OCI-M1 (cell line): ENCODE results near the gene TNN.
A peak's percentile ranks its signal among the peaks of the same experiment; 100 is the strongest.
"Not testable (repeated sequence)": the region's sequence is repeated elsewhere in the genome, so short reads cannot be mapped to it uniquely, and the experiment has no call there.

Experiments
- DNase-seq: peaks from one replicate; lab custom pipeline; 2025; lab: John Stamatoyannopoulos, UW

The TNN gene, protein sequence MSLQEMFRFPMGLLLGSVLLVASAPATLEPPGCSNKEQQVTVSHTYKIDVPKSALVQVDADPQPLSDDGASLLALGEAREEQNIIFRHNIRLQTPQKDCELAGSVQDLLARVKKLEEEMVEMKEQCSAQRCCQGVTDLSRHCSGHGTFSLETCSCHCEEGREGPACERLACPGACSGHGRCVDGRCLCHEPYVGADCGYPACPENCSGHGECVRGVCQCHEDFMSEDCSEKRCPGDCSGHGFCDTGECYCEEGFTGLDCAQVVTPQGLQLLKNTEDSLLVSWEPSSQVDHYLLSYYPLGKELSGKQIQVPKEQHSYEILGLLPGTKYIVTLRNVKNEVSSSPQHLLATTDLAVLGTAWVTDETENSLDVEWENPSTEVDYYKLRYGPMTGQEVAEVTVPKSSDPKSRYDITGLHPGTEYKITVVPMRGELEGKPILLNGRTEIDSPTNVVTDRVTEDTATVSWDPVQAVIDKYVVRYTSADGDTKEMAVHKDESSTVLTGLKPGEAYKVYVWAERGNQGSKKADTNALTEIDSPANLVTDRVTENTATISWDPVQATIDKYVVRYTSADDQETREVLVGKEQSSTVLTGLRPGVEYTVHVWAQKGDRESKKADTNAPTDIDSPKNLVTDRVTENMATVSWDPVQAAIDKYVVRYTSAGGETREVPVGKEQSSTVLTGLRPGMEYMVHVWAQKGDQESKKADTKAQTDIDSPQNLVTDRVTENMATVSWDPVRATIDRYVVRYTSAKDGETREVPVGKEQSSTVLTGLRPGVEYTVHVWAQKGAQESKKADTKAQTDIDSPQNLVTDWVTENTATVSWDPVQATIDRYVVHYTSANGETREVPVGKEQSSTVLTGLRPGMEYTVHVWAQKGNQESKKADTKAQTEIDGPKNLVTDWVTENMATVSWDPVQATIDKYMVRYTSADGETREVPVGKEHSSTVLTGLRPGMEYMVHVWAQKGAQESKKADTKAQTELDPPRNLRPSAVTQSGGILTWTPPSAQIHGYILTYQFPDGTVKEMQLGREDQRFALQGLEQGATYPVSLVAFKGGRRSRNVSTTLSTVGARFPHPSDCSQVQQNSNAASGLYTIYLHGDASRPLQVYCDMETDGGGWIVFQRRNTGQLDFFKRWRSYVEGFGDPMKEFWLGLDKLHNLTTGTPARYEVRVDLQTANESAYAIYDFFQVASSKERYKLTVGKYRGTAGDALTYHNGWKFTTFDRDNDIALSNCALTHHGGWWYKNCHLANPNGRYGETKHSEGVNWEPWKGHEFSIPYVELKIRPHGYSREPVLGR (N-terminal part only)

DNA sequence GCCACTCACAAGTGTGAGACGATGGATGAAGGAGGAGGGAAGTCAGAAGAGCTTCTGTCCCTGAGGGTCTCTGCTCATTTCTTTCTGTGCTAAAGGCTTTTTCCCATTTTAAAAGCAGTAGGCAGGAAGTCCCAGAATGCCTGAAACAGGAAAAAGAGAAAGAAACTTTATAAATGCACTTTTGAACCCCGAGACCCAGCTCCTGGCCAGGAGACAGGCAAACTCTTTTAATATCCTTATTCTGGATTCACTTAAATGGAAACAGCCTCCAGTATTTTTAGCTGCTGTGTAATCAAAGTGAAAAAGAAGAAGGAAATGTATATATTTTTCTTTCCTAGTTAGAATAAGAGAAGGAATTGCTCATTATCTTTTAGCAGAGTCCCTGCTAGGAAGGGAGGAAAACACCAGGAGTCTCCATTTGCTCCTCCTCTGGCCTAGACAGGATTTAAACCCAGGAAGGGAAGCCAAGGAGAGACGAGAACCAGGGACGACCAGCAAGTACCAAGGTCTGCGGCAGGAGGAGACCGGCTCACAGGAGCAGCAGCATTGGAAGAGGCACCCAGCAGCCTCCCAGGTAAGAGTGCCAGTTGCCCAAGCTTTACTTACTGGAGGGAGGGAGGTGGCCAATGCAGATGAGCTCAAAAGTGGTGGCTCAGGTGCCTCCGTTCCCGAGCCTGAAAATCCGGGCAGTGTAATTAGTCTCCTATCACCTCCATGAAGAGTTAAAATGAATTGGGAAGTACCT is at the start of gene TNN:
TNN (plus strand) TSS at position 472 of the 745 bp plus-strand sequence. CDS start 9,586 bp downstream, outside the sequence.
- no peak for DNase-seq

DNA sequence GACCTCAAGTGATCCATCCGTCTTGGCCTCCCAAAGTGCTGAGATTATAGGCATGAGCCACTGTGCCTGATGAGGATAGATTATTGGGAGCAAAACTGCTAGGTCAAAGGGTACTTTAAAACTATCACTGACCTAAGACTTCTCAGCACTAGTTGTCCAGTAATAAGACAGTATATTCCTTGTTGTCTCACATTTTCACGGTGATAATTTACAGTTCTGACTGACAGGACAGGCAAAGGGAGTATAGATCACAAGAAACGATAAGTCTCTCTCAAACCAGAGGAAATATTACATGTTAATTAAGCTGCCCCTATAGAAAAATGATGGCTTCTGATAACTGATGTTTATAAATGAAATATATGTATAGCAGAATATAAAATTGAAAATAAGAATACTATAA is 48.1 kb upstream of the TNN start:
- no peak for DNase-seq

DNA sequence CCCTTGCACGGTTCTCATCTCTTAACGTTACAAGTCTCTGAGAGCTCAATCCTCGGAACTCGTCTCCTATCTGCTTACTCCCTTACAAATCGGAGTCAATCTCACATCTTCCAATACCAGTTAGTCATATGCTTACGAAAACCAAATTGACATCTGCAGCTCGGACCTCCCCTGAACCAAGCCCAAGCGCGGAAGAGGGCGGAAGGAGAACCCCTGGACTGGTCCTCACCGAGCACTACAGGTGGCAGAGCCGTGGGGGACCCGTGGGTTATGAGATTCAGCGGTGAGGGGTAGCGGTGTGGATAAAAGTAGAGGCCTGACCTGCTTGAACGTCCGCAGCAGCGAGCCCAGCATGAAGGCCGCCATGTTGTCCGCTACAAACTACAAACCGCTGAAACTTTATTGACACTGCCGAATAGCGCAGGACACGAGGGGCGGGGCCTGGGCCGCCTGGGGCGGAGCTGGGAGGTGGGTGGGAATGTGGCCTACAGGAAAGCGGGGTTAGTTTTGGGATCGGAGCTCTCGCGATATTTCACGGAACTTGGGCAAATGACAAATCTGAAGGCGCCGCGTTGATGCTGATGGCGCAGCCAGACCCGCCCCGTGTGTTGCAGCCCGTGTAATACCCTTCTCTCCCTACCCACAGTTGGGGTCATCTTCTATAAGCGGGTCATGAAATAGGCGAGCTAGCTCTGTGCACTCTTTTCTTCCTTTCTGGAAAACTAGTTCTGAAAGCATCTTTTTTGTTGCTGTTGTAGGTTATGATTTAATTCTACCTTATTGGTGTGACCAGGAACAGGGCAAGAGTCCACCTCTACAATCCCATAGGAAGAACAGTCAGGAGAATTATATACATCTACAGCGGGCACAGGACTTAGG is 44.4 kb upstream of the TNN start, which contains the start of gene MRPS14:
MRPS14 (minus strand) TSS at position 383 of the 879 bp plus-strand sequence; CDS start at position 366, 17 bp downstream.
- peak; percentile 99 for DNase-seq

DNA sequence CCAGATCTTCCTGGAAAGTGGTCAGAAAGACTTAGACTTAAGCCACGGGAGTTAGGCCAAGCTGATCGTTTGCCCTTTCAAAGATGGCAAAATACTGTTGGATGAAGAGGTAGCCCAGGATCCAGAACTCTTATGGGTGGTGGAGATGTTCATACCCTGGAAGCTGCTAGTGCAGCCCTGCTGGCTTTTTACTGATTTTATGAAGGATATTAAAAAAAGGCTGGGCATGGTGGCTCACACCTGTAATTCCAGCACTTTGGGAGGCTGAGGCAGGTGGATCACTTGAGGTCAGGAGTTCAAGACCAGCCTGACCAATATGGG is 43.8 kb upstream of the TNN start:
- DNase-seq = not testable (repeated sequence)

DNA sequence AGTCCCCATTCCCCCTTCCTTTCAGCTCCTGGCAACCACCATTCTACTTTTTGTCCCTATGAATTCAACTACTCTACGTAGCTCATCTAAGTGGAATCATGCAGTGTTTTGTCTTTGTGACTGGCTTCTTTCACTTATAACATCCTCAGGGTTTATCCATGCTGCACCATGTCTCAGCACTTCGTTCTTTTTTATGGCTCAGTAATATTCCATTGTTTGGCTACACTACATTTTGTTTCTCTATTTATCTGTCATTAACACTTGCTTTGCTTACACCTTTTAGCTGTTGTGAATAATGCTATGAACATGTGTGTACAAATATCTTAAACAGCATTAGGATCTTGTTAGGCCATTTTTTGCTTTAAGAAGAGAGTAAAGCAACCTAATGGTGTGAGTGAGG is 42.9 kb upstream of the TNN start:
- DNase-seq = no peak

DNA sequence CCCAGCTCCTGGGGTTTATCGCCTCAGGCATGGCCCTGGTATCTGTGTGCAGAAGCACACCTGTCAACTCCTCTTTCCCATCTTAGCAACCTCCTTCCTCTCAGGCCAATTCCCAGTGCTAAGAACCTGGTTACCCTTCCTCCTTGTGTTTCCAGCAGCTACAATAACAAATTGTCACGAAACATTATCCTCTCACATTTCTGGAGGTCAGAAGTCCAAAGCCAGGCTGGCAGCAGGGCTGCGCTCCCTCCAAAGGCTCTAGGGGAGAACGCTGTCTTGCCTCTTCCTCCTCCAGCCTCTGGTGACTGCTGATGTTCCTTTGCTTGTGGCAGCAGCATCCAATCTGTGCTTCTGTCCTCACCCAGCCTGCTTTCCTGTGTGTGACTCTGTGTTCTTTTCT is 33.7 kb upstream of the TNN start:
- DNase-seq = no peak

DNA sequence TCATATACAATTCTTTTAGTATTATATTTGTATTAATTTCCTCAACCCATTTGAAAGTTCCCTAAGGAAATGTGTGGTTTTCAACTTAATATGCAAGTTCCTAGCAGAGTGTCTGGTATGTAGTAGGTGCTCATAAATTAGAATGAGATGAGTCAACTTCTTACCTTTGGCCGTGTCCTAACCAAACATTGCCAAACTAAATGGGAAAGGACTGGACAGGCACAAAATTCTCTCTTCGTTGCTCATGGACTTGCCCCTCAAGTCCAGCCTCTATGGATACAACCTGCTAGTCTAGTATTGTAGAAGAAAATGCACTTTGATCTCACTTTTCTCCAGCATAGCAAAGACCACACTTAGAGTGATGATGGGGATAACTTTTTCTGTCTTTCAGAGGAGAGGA is 32.9 kb upstream of the TNN start:
- no peak for DNase-seq

DNA sequence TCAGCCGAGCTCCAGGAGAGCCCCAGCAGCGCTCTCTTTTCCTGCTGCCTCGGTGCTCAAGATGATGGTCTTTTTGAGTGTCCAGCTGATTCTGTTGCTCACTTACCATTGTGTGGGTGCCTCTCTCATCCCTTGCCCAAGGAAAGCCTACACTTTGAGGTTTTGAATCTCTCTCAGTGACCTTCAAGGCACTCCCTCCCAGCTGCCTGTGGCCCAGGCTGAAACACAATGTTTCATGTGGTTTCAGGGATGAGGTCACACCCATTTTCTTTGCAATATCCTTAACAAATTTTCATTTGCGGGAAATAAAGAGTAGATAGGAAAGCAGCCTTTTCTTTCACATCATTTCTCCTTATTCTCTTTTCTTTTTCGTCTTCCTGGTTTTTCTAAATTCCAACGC is 31.8 kb upstream of the TNN start:
- DNase-seq = peak; percentile 16

DNA sequence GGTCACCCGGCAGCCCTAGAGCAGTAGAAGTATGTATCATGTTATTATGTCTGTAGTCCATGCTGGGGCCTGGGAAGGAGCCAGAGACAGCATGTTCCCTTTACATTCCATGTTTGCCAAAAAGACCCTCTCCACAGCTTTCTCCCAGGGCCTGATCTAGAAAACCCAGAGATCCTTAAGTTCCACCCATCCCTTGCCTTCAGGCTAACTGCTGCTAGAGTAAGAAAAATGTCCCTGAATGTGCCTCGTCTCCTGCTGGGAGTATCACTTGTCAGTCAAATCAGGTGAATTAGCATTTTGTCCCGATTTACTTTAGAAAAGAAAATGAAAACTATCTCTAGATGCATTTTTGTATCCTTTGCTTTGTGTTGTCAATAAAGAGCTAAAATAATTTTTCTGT is 31.2 kb upstream of the TNN start:
- no peak for DNase-seq

DNA sequence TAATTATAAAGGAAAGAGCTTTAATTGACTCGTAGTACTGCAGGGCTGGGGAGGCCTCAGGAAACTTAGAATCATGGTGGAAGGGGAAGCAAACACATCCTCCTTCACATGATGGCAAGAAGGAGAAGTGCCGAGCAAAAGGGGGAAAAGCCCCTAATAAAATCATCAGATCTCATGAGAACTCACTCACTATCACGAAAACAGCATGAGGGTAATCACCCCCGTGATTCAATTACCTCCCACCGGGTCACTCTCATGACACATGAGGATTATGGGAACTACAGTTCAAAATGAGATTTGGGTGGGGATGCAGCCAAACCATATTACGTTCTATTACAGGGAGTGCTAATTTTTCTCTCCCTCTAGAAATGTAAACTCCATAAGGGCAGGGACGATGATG is 30.2 kb upstream of the TNN start:
- DNase-seq = no peak

DNA sequence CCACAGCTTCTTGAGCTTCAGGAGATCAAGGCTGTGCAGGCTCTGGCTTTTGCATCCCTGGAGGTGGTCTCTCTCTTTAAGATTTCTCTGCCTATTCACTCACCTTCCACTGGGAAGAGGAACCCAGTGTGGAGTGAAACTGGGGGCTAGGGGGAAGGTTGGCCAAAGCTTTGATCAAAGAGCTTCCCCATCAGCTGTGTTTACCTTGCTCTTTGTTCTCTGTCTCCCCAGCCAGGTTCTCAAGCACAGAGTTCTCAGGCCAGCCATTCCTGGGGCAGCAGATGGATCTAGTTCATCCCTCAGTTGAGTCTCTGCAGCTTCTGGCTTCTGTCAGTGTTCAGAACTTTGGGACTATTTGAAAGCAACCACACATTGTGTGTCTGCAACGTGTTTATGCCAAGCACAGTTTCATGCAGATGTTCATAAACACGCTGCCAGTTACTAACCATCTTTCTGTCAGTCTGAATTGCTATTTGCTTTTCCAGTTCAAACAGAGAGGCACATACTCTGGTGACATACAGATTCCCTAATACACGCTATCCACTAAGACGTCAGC is 27.2 kb upstream of the TNN start:
- no peak for DNase-seq

DNA sequence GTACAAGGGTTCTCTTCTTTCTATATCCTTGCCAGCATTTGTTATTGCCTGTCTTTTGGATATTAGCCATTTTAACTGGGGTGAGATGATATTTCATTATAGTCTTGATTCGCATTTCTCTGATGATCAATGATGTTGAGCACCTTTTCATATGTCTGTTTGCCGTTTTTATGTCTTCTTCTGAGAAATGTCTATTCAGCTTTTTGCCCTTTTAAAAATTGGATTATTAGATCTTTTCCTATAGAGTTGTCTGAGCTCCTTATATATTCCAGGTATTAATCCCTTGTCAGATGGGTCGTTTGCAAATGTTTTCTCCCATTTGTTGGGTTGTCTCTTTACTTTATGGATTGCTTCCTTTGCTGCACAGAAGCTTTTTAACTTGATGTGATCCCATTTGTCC is 25.0 kb upstream of the TNN start:
- no peak for DNase-seq

DNA sequence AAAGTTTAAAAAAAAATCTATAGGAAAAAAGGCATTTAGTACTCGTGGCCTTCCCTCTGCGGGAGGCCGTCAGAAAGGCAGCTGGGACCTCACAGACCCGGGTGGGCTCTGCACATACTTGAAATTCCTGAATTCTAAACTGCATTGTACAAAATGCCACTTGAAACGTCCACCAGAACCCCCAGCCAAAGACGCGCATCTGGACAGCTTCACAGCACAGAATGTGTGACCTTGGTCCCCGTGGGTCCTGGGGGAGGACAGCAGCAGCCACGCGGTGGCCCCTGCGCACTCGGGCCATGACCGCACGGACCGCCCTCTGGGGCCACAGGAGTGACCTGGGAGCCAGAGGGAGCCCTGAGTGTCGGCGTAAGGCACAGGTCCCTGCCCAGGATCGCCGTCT is 23.8 kb upstream of the TNN start:
- DNase-seq = no peak

DNA sequence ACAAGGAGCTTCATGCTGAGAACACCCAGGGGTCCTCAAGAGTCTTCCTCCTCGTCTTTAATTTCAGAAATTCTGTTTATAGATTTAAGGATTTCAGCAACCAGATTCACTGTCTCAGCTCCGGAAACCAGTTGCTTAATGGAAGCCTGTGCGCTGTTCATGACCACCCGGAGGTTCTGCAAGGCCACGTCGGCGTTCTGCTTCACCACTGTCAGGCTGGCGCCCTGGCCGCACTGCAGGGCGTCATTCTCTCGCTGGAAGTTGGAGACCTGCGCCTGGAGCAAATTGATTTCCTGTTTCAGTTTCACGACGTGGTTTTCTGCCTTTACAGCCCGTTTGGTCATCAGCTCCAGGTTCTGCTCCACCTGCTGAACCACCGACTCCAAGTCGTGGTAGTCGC is 23.0 kb upstream of the TNN start:
- not testable (repeated sequence) for DNase-seq

DNA sequence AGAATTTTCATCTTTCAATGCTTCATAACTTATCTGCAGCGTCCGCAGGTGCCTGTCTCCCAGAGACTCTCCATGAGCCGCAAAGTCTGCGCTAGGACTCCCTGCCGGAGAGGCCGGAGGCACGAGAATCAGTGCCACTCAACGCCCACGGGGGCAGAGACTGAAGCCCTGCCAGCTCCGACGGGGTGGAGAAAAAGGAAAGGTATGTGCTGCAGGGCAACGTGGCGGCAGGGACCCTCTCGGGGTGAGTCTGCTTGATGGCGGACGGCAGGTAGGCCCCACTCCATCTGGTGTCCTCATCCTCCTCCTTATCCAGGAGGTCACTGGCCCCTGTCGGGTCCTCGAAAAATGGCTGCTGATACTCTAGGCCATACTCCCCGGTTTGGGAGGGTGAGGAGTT is 22.5 kb upstream of the TNN start:
- DNase-seq = no peak

DNA sequence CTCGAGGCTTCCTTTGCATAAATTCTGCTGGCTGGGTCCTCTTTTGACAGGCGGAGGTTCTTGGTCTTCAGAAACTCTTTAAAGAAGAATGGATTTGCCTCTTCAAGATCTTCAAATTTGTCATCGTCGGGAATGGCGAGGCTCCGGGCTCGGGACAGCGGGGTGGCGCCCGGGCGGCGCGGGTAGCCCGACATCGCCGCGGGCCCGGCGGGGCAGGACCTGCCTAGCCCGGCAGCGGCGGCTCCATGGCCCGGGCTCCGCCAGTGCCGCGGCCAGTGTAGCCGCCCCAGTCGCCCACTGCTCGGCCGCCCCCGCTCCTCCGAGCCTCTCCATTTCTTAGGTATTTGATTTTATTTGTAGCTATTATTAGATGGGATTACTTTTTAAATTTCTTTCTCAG is 22.1 kb upstream of the TNN start:
- no peak for DNase-seq

DNA sequence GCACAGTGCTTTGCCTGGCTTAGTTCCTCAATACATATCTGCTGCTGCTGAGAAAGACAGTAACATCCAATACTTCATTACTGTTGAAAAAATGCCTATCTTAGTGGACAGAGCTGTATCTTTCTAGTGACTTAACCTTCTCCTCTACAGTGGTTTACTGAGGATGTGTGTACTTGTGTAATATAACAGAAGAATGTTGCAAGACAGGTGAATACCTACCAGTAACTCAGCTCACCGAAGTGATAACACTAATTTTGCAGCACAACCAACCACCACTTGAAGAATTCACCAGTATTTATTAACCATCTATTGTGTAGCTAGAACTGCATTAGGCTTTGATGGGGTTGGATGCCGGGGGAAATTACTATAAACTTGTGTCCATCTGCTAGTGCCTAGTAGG is 16.6 kb upstream of the TNN start:
- DNase-seq = no peak

DNA sequence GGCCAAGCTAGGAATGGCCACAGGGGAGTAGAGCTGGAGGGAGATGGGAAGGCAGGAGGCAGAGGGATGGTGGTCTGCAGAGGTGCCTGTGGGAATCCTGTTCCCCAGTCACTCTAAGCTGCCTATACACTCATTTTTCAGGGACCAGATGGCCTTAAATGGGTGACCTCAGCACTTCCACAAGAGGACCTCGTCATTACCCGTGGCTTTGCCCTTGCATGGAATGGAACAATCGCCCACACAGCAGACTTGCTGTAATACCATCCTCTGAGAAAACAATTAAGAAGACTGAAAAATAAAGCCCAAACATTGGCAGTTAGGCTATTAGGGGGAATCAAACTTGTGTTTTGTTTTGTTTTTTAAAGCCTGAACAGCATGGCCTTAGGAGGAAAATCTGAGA is 12.9 kb upstream of the TNN start:
- DNase-seq = no peak

DNA sequence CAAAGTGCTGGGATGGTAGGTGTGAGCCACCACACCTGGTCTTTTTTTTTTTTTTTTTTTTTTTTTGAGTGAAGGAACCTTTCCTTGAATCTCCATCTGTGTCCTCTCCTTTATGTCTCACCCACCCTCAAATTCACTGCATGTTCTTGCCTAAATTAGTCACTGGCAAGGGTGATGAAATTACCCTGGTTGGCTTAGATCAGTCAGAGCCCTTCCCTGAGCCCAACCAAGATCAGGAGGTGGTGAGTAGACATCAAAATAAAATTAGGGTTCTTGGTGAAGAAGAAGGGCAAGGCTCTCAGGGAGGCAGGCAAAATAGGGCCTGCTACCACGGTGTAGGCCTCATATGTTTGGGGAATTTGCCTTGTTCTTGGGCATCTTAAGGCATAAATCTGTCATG is 5.3 kb upstream of the TNN start:
- DNase-seq = no peak

DNA sequence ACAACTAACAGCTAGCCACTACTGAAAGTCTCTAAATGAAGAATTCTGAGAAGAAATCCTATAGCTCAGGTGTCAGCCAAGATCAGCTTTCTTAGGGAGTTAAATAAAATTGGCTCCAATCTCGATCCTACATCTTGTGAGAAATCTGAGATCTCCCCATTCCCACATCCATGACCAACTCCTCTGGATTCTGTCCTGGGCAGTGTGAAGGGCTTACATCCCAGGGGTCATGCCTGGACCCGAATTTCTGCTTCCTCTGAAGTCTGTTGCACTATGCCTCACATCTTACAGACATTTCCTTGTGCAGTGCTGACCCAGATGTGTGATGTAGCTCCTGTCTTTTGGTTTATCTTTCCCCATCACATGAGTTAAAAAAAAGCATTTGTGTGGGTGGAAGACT is 4.8 kb upstream of the TNN start:
- no peak for DNase-seq
